GM19324 (cell line): ENCODE data around the gene CPLX1.
A peak's percentile ranks its signal among the peaks of the same experiment; 100 is the strongest.
"Not testable (repeated sequence)": the region's sequence is repeated elsewhere in the genome, so short reads cannot be mapped to it uniquely, and the experiment has no call there.

ENCODE experiments used
- ATAC-seq: cut with Tn5 transposase; IDR thresholded peaks from one replicate; pipeline ENCODE4 v1.9.1; 2021; ENCODE audit warnings: mild to moderate bottlenecking, moderate library complexity; ENCODE audit not compliant: unreplicated experiment, low FRiP score

Gene CPLX1

GRCh38 chr4:742742-743311 lies 83.1 kb downstream of the CPLX1 start:
- peak; percentile 53 for ATAC-seq

DNA sequence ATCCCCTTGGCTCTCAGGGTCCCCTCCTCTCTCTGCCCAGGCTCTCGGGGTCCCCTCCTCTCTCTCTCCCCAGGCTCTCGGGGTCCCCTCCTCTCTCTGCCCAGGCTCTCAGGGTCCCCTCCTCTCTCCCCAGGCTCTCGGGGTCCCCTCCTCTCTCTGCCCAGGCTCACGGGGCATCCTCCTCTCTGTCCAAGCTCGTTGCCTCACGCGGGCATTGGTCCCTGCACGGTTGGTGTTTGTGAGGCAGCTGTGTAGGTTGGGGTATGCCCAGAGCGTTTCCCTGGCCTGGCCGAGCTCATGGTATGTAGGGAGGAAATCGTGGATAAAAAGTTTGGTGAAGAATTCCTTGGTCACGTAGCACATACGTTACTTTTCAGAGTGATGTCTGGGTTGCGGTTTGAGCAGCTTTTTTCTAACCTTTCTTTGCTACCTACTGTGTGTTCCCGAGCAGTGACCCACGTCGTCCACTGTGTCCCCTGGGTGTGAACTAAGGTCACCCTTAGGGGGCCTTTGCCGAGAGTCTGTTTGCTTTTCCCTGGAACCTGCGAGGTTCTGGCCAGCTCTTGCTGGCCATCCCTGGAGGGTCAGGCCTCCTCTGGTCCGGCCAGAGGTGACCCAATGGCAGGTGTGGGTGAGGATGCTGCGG lies 83.7 kb downstream of the CPLX1 start:
- ATAC-seq: no peak

DNA sequence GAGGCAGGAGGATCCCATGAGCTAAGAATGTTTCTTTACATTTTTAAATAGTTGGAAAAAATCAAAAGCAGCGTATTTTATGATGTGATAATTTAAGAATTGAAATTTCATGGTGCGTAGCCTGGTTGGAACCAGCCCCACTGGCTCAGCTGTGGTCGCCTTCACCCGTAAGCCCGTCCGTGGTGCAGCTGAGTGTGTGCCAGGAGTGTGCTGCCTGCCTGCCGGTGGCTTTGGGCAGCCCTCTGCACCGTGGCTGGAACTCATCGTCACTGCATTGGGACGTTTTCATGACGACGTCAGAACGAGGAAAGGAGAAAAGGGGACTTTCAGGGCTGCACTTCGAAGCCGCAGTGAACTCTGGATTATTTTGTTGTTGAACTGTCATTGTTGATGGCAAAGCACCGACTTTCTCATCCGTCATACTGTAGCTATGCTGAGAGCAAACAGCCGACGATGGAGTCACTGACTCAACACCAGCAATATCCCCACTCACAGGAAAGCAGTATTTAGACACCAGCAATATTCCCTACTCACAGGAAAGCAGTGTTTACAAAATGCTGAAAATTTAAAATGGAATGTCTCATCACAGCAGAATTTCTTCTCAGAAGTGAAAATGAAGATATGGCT lies 85.2 kb downstream of the CPLX1 start:
- ATAC-seq: no peak

GRCh38 chr4:740011-740410 lies 85.9 kb downstream of the CPLX1 start:
- ATAC-seq: no peak

DNA sequence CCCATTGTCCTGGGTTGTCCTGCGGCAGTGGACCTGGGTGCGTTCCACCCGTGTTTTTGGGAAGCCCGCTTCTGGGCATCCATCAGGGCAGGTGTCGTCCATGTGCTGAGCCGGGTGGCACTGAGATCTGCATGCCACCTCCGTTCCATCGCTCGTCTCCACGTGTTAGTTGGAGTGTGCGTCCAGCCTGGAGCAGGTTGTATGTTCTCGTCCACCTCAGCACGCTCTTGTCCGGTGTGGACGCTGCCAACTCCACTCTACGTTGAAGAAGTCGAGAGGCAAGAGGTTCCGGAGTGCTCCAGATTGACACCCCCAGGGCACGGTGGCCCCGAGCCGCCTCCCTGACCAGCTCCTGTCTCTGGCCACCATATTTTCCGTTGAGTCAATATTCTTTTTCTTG lies 86.4 kb downstream of the CPLX1 start:
- ATAC-seq: no peak

- no peak for ATAC-seq
Observed at GRCh38 chr4:738781-739280, 87.1 kb downstream of the CPLX1 start.

DNA sequence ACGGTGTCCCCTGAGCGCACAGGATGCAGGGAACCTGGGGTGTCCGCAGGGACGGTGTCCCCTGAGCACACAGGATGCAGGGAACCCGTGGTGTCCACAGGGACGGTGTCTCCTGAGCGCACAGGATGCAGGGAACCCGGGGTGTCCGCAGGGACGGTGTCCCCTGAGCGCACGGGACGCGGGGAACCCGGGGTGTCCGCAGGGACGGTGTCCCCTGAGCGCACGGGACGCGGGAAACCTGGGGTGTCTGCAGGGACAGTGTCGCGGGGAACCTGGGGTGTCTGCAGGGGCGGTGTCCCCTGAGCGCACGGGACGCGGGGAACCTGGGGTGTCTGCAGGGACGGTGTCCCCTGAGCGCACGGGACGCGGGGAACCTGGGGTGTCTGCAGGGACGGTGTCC lies 89.4 kb downstream of the CPLX1 start:
- ATAC-seq: not testable (repeated sequence)

DNA sequence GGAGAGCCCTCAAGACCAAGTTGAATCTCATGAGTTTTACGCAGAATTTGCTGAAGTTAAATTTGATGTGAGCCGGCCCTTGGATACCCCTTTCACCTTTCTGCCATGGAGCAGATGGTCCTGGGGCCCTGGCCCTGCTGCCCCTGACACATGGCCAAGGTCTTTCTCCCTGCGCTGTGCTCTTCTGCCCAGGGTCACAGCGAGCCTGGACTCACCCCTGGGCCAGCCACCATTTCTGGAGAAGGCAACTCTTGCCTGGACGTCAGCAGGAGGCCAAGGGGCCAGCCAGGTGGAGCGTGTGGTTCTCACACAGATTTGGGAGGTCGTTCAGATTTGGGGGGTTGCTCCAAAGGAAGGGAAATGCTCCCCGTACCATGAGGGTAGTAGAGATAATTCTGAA lies 90.3 kb downstream of the CPLX1 start:
- ATAC-seq: no peak
